Parietal lobe (tissue), 2 donors: ENCODE results near the gene TTLL9. TPM values are rescaled to one million over a fixed set of nuclear protein-coding genes. Genes with fewer than 3 reads are reported as not detected.

ENCODE experiments used
- small RNA-seq: library from RNA; depleted of rRNA; stranded (forward); fragments of <200 nt; gene quantifications from one replicate; pipeline ENCODE3, GENCODE V24; 2014; ENCODE audit warnings: low replicate concordance
- total RNA-seq: library from RNA; depleted of rRNA; stranded (reverse); fragments of >200 nt; gene quantifications from one replicate; pipeline ENCODE4 v1.2.3, GENCODE V29; 2014

Gene TTLL9, protein sequence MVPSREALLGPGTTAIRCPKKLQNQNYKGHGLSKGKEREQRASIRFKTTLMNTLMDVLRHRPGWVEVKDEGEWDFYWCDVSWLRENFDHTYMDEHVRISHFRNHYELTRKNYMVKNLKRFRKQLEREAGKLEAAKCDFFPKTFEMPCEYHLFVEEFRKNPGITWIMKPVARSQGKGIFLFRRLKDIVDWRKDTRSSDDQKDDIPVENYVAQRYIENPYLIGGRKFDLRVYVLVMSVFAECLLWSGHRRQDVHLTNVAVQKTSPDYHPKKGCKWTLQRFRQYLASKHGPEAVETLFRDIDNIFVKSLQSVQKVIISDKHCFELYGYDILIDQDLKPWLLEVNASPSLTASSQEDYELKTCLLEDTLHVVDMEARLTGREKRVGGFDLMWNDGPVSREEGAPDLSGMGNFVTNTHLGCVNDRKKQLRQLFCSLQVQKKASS
- 4.4 TPM for total RNA-seq

DNA sequence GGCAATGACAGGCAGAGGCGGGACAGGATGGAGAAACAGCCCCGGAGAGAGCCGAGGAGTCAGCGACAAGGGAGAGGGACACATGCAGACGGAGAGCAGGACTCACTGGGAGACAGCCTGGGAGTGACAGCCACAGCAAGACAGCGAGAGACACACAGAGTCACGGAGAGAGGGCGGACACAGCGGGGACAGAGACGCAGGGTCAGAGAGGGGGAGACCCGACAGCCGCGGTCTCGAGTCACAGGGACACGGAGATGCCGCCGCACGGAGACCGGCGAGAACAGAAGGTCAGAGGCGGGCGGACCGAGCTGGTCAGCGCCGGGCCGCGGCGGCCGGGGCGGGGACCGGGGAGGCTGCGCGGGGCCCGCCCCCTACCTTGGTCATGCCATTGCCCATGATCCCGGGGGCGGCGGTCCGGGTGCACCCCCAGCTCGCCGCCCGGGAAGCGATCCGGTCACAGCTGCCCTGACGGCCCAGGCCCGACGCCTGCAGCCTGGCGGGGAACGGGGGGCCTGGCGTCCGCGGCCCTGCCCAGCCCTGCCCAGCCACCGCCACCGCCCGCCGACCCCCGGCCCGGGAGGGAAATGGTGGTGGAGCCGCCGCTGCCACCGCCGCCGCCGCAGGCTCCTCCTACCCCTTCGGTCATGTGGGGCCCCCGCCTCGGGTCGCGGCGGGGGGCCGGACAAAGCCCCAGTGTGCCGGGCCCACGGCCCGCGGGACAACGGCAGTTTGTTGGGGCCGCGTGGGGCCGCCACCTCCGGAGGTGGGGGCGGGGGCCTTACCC lies at the start of gene TTLL9, which contains the start of gene DUSP15:
Gene TTLL9, plus strand, starts transcription at position 693 of the 784 bp plus-strand sequence. CDS start 493 bp downstream, outside the sequence.
Gene DUSP15, minus strand, starts transcription at position 586 of the 784 bp plus-strand sequence. Its CDS starts 190 bp downstream, at position 396.

DNA sequence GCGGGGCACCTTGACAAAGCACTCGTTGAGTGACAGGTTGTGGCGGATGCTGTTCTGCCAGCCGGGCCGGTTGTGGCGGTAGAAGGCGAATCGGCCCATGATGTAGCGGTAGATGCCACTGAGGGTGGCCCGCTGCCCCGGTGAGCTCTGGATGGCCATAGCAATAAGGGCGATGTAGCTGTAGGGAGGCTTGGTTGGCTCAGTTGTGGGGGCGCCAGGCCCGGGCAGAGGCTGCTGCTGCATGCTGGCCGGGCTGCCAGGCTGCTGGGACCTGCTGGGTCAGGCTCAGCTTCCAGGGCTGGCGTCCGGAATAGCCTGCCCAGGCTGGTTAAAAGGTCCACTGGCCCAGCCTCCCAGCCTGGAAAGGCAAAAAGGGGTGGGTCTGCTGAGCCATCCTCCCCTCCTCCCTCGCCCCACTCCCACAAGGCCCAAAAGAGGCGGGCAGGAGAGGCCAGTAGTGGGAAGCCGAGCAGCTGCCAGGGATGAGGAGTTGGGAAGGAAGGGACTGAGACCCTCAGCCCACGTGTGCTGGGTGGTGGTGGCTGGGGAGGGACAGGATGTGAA lies 25.1 kb upstream of the TTLL9 start, which contains the start of gene FOXS1:
Gene FOXS1, minus strand, starts transcription at position 305 of the 564 bp plus-strand sequence. Its CDS starts 62 bp downstream, at position 243.

DNA sequence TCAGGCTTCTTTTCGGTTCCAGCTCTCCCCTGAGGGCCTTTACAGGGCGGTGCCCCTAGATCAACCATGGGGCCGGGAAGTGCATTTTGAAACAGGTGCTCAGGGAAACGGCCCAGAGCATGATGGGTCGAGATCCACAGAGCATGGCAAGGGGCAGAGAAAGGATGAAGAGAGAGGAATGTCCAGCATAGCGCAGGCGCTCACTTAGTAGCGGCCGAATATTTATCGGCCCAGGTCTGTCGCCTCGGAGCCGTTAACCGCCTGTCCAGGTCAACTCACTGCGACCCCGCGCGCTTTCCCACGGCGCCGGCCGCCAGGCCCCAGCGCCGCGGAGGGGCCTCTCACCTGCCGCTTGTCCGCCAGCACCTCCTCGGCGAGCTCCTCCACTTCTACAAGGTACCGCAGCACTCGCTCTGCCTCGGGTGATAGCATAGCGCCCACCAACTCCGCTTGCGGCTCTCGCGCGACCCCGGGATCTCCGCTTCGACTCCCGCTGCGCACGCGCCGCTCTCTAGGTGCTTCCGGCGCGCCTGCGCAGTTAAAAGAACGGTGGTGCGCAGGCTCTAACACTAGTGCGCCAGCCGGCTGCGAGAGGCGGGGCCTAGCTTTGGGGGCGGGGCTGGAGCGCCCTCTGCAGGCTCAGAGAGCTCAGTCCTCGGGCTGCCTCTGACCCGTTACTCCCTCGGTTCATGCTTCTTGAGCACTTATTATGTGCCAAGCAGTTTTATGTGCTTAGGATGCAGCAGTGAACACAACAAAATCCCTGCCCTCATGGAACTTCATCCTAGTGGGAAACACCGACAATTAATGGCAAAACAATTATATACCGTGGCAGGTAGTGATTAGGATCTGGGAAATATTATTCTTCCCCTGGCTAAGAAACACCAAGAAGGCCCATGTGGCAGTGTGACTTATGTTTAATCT lies 81.4 kb downstream of the TTLL9 start, which contains the start of gene PDRG1:
Gene PDRG1, minus strand, starts transcription at position 517 of the 924 bp plus-strand sequence. Its CDS starts 85 bp downstream, at position 432.

GRCh38 chr20:31967830-31968249 lies 97.4 kb downstream of the TTLL9 start, which contains the start of gene XKR7:
TSS of gene XKR7 (plus strand) at chr20:31968151. CDS start at chr20:31968176, 25 bp downstream.

Small RNA genes within 50 kb of the gene (small RNA-seq; reads per million reads assigned to genes)
- not detected for gene RNU1-94P

Other genes with a start within 250 kb of the TTLL9 start
- not detected for gene COX4I2, start 232.7 kb upstream of the TTLL9 start, total RNA-seq
- 50.7 TPM for gene BCL2L1, start 147.8 kb upstream of the TTLL9 start, total RNA-seq
- 11.0 TPM for gene TPX2, start 131.3 kb upstream of the TTLL9 start, total RNA-seq
- gene MYLK2, start 51.3 kb upstream of the TTLL9 start, total RNA-seq: 0.94 TPM
- gene FOXS1, start 25.0 kb upstream of the TTLL9 start, total RNA-seq: not detected
- 6.6 TPM for gene DUSP15, start 107 bp upstream of the TTLL9 start, total RNA-seq
- gene PDRG1, start 81.4 kb downstream of the TTLL9 start, total RNA-seq: 5.6 TPM
- gene XKR7, start 97.5 kb downstream of the TTLL9 start, total RNA-seq: 18.2 TPM
- gene CCM2L, start 139.8 kb downstream of the TTLL9 start, total RNA-seq: 2.8 TPM
- 2.2 TPM for gene HCK, start 181.6 kb downstream of the TTLL9 start, total RNA-seq
- 25.0 TPM for gene TM9SF4, start 239.1 kb downstream of the TTLL9 start, total RNA-seq